Endothelial cell of umbilical vein (primary cell): ENCODE results near the gene SLC9A9. TPM values are rescaled to one million over a fixed set of nuclear protein-coding genes. Genes with fewer than 3 reads are reported as not detected.

Experiments used
- BruUV-seq: library from RNA; stranded (reverse); fragments of 400-500 nt; replicated peaks from 2 replicates; lab custom pipeline; 2021; lab: Mats Ljungman, UMichigan
- CTCF ChIA-PET: fragments of 300-600, 350-600 bp; sonication (Branson Sonifier 250); formaldehyde crosslinking; loops from one replicate; lab custom pipeline; 2021; ENCODE audit warnings: antibody characterized with exemption, inconsistent platforms; lab: Charles Lee
- POLR2A ChIA-PET: fragments of 300-600, 350-600 bp; sonication (Branson Sonifier 250); formaldehyde crosslinking; loops from one replicate; lab custom pipeline; 2021; ENCODE audit warnings: antibody characterized with exemption, inconsistent platforms; lab: Charles Lee
- DNase-seq: peaks from one replicate; pipeline ENCODE4 v3.0.0-alpha.2; 2011; ENCODE audit warnings: low read depth, low spot score
- FAIRE-seq: peaks from 2 replicates; lab custom pipeline; 2011; peaks lifted over from hg19 to GRCh38; lab: Jason Lieb, UNC
- H2AFZ ChIP-seq: 2 replicates; pipeline ENCODE4 v1.6.0; 2012; ENCODE audit warnings: low read depth, low read length, control low read depth, inconsistent platforms
- H3K27ac ChIP-seq: 2 replicates; pipeline ENCODE4 v1.5.1; 2011; ENCODE audit warnings: low read depth, mild to moderate bottlenecking, control low read depth, low read length, moderate library complexity; ENCODE audit not compliant: insufficient read depth
- H3K27me3 ChIP-seq, 2 experiments: 2 replicates each; pipeline versions ENCODE4 v1.6.0 to v1.6.1; 2011; ENCODE audit warnings: low read length in 2 of 2, mixed read lengths in 1 of 2; ENCODE audit not compliant: control insufficient read depth in 2 of 2, insufficient read depth in 2 of 2
- H3K36me3 ChIP-seq, 2 experiments: 2 replicates in 1 of 2; 3 replicates in 1 of 2; pipeline ENCODE4 v1.5.1; 2011; ENCODE audit warnings: low read length in 2 of 2, mild to moderate bottlenecking in 1 of 2, moderate library complexity in 1 of 2; ENCODE audit not compliant: control insufficient read depth in 2 of 2, insufficient read depth in 2 of 2; ENCODE audit errors: extremely low read depth in 1 of 2
- H3K4me1 ChIP-seq: 3 replicates; pipeline ENCODE4 v1.5.1; 2011; ENCODE audit warnings: mild to moderate bottlenecking, low read length; ENCODE audit not compliant: control insufficient read depth, insufficient read depth; ENCODE audit errors: extremely low read depth
- H3K4me2 ChIP-seq: 2 replicates; pipeline ENCODE4 v1.6.1; 2011; ENCODE audit warnings: low read length, control low read depth, mixed read lengths; ENCODE audit not compliant: insufficient read depth
- H3K4me3 ChIP-seq, 3 experiments: fragments of 200-600 bp in 1 of 3; sonication (generic), shearing (Covaris generic) in 1 of 3; replicated peaks in 1 of 3; 2 replicates each; pipeline ENCODE4 v1.5.1; 2011 to 2016; ENCODE audit warnings: control low read depth in 3 of 3, low read length in 3 of 3, mild to moderate bottlenecking in 2 of 3, inconsistent platforms in 1 of 3, low read depth in 1 of 3, moderate library complexity in 1 of 3; ENCODE audit not compliant: insufficient read depth in 1 of 3
- H3K79me2 ChIP-seq: 2 replicates; pipeline ENCODE4 v1.6.0; 2012; ENCODE audit warnings: low read length, inconsistent platforms; ENCODE audit not compliant: control insufficient read depth, insufficient read depth
- H3K9ac ChIP-seq: replicated peaks from 2 replicates; pipeline ENCODE3; 2011; ENCODE audit warnings: low read length, control low read depth; ENCODE audit not compliant: insufficient read depth; ENCODE audit errors: extremely low read depth
- H3K9me1 ChIP-seq: replicated peaks from 3 replicates; pipeline ENCODE4 v1.6.0; 2011; ENCODE audit warnings: mild to moderate bottlenecking, low read length; ENCODE audit not compliant: control insufficient read depth, insufficient read depth; ENCODE audit errors: extremely low read depth
- H3K9me3 ChIP-seq: replicated peaks from 2 replicates; pipeline ENCODE4 v1.5.1; 2012; ENCODE audit warnings: low read length, inconsistent platforms; ENCODE audit not compliant: control insufficient read depth, insufficient read depth
- H4K20me1 ChIP-seq: replicated peaks from 2 replicates; pipeline ENCODE3; 2011; ENCODE audit warnings: mild to moderate bottlenecking, low read length; ENCODE audit not compliant: control insufficient read depth, insufficient read depth; ENCODE audit errors: extremely low read depth
- EZH2 ChIP-seq: IDR thresholded peaks from 2 replicates; pipeline ENCODE4 v1.6.1; 2012; ENCODE audit warnings: borderline replicate concordance, low read depth, mild to moderate bottlenecking, moderate library complexity, low read length, inconsistent platforms; ENCODE audit not compliant: severe bottlenecking
- FOS ChIP-seq: IDR thresholded peaks from 2 replicates; pipeline ENCODE4 v1.6.1; 2011; ENCODE audit warnings: mild to moderate bottlenecking, low read length, moderate library complexity, borderline replicate concordance; ENCODE audit not compliant: insufficient read depth
- GATA2 ChIP-seq: IDR thresholded peaks from 2 replicates; pipeline ENCODE4 v1.7.0; 2011; ENCODE audit warnings: low read depth, mild to moderate bottlenecking, moderate library complexity, mixed read lengths, low read length; ENCODE audit not compliant: insufficient read length, insufficient read depth
- JUN ChIP-seq: IDR thresholded peaks from 2 replicates; pipeline ENCODE4 v1.6.1; 2011; ENCODE audit warnings: borderline replicate concordance, low read depth; ENCODE audit not compliant: insufficient read length, insufficient read depth
- MYC ChIP-seq: IDR thresholded peaks from one replicate; pipeline ENCODE4 v1.6.1; 2011; ENCODE audit warnings: mild to moderate bottlenecking, low read depth, low read length
- POLR2A ChIP-seq: IDR thresholded peaks from 2 replicates; pipeline ENCODE4 v1.6.1; 2012; ENCODE audit warnings: low read depth, mild to moderate bottlenecking, control low read depth, low read length
- POLR2AphosphoS5 ChIP-seq: IDR thresholded peaks from 2 replicates; pipeline ENCODE4 v1.6.1; 2012; ENCODE audit warnings: low read depth, mild to moderate bottlenecking, control low read depth, low read length, moderate library complexity; ENCODE audit not compliant: insufficient read depth
- dilution Hi-C: fragments of 300-500 bp; cut with MboI; formaldehyde crosslinking; loops from one replicate; pipeline ENCODE4 v1.15.0; 2019; ENCODE audit warnings: low sequenced_read_pairs; ENCODE audit not compliant: extremely low pct_ligation_motif_present
- intact Hi-C: fragments of 100-400 bp; cut with micrococcal nuclease; formaldehyde crosslinking; loops from one replicate; pipeline ENCODE4 v1.10.0; 2022
- polyA plus RNA-seq, 4 experiments: library from polyadenylated mRNA; depleted of rRNA in 3 of 4; stranded (reverse) in 3 of 4; unstranded in 1 of 4; fragments of >200 nt; gene quantifications; 2 replicates each; pipeline versions ENCODE4 v1.2.1 to v1.2.3, GENCODE V29; 2011 to 2012; ENCODE audit warnings: missing spikeins in 1 of 4
- total RNA-seq: library from RNA; stranded (reverse); gene quantifications from 2 replicates; pipeline ENCODE4 v1.2.3, GENCODE V29; 2021
- TF ChIP-seq, protein P1 (sequence below), 2 donors: IDR thresholded peaks; 1 replicate in 1 of 2; 2 replicates in 1 of 2; pipeline ENCODE4 v1.5.1; 2011; ENCODE audit warnings: low read length in 2 of 2, mild to moderate bottlenecking in 2 of 2, moderate library complexity in 2 of 2, control low read depth in 1 of 2, inconsistent platforms in 1 of 2, low read depth in 1 of 2; ENCODE audit not compliant: insufficient read depth in 1 of 2; ENCODE audit errors: extremely low read depth in 1 of 2
- TF ChIP-seq, protein P2 (sequence below): IDR thresholded peaks from 2 replicates; pipeline ENCODE4 v1.6.1; 2011; ENCODE audit not compliant: insufficient read depth, insufficient read length

SLC9A9 gene
- total and polyA plus RNA-seq, 2 donors (not counting 3 experiments of a cell fraction or from before 2014, with no cell fraction given): 1.5 to 1.8 TPM

GRCh38 chr3:143384076-143384475, 464.2 kb downstream of the SLC9A9 start:
- POLR2A ChIA-PET: interaction anchor here (0.6 kb wide), 1 partner anchor 534 kb away, joined by 3 read pairs; no protein-coding TSS in a partner anchor
- H4K20me1 ChIP-seq: no peaks in the 10 kb centered on the region
- H3K27me3 ChIP-seq: no peaks in the 10 kb centered on the region
- intact Hi-C loops: no loop called here
- TF ChIP-seq JUN: no peak
- no peak for TF ChIP-seq MYC
- no peak for TF ChIP-seq POLR2AphosphoS5
- TF ChIP-seq POLR2A: no peak
- dilution Hi-C loops: no loop called here
- no peaks in the 10 kb centered on the region for H3K9me1 ChIP-seq
- no peaks in the 10 kb centered on the region for H3K79me2 ChIP-seq
- H2AFZ ChIP-seq: no peak overlapping the region
- no peak overlapping the region for H3K4me3 ChIP-seq
- no peak overlapping the region for H3K9ac ChIP-seq
- FAIRE-seq: no peak
- no peak overlapping the region for H3K4me2 ChIP-seq
- no peak for DNase-seq
- no peak overlapping the region for H3K27ac ChIP-seq
- no peaks in the 10 kb centered on the region for H3K36me3 ChIP-seq
- H3K9me3 ChIP-seq: no peaks in the 10 kb centered on the region
- CTCF ChIA-PET: no interaction called here
- H3K4me1 ChIP-seq: no peaks in the 10 kb centered on the region
- no TSS peak for BruUV-seq

DNA sequence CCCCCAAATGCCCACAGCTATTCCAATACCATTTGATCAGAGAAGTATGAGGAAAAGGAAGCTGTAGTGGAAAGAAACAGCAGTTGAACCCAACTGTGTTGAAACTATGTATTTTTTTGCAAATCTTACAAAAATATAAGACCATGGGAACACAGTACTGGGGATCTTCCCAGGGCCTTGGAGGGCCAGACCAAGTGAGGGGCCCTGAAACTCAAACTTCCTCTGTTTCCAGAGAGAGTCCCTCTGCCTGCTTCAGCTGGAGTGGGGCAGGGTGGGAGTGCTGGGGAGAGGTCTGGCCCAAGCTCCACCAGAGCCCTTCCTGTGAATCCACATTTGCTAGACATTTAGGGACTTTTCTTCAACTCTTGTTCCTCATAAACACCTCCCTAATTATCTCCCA, 464.8 kb downstream of the SLC9A9 start:
- no TSS peak for BruUV-seq
- Histone ChIP-seq H3K79me2 (no peaks in the 10 kb centered on the region), H3K9me3 (no peaks in the 10 kb centered on the region), H3K36me3 (no peaks in the 10 kb centered on the region), H3K9ac (no peak overlapping the region), H4K20me1 (no peaks in the 10 kb centered on the region), H2AFZ (no peak overlapping the region), H3K4me1 (no peaks in the 10 kb centered on the region), H3K4me3 (no peak overlapping the region), H3K9me1 (no peaks in the 10 kb centered on the region), H3K27ac (no peak overlapping the region), H3K27me3 (no peaks in the 10 kb centered on the region), H3K4me2 (no peak overlapping the region)
- dilution Hi-C loops: no loop called here
- POLR2A ChIA-PET: interaction anchor here (0.6 kb wide), 1 partner anchor 533 kb away, joined by 3 read pairs; no protein-coding TSS in a partner anchor
- DNase-seq (no peak), FAIRE-seq (no peak)
- intact Hi-C loops: no loop called here
- TF ChIP-seq JUN (no peak), MYC (no peak), POLR2AphosphoS5 (no peak), GATA2 (no peak), FOS (no peak), POLR2A (no peak), EZH2 (no peak)
- TF ChIP-seq, protein P1, sequence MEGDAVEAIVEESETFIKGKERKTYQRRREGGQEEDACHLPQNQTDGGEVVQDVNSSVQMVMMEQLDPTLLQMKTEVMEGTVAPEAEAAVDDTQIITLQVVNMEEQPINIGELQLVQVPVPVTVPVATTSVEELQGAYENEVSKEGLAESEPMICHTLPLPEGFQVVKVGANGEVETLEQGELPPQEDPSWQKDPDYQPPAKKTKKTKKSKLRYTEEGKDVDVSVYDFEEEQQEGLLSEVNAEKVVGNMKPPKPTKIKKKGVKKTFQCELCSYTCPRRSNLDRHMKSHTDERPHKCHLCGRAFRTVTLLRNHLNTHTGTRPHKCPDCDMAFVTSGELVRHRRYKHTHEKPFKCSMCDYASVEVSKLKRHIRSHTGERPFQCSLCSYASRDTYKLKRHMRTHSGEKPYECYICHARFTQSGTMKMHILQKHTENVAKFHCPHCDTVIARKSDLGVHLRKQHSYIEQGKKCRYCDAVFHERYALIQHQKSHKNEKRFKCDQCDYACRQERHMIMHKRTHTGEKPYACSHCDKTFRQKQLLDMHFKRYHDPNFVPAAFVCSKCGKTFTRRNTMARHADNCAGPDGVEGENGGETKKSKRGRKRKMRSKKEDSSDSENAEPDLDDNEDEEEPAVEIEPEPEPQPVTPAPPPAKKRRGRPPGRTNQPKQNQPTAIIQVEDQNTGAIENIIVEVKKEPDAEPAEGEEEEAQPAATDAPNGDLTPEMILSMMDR (IDR thresholded peaks at IDR 0.05; ENCODE audit: extremely low read depth in 1 of 2, insufficient read depth in 1 of 2, low read depth in 1 of 2, low read length in 2 of 2): no peak
- TF ChIP-seq, protein P2, sequence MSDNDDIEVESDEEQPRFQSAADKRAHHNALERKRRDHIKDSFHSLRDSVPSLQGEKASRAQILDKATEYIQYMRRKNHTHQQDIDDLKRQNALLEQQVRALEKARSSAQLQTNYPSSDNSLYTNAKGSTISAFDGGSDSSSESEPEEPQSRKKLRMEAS: no peak
- CTCF ChIA-PET: no interaction called here
